Skeletal muscle tissue (tissue), 4 donors: ENCODE measurements around the gene QKI. TPM values are rescaled to one million over a fixed set of nuclear protein-coding genes. Genes with fewer than 3 reads are reported as not detected.

Experiments
- H3K27ac ChIP-seq: one replicate; pipeline ENCODE4 v1.7.0; 2013; ENCODE audit warnings: mild to moderate bottlenecking, low read depth, low read length, inconsistent platforms
- H3K27me3 ChIP-seq, 3 donors: one replicate each; pipeline ENCODE4 v1.7.0; 2013; ENCODE audit warnings: low read length in 3 of 3; ENCODE audit not compliant: control insufficient read depth in 3 of 3, insufficient read depth in 3 of 3
- H3K36me3 ChIP-seq, 3 donors: one replicate each; pipeline ENCODE4 v1.7.0; 2013; ENCODE audit warnings: low read length in 3 of 3; ENCODE audit not compliant: control insufficient read depth in 3 of 3, insufficient read depth in 3 of 3
- H3K4me1 ChIP-seq, 3 donors: one replicate each; pipeline ENCODE4 v1.7.0; 2013; ENCODE audit warnings: low read length in 3 of 3, mild to moderate bottlenecking in 3 of 3; ENCODE audit not compliant: control insufficient read depth in 3 of 3, insufficient read depth in 3 of 3
- H3K4me3 ChIP-seq, 3 donors: one replicate each; pipeline ENCODE4 v1.7.0; 2013; ENCODE audit warnings: low read length in 3 of 3
- H3K9ac ChIP-seq, 3 donors: one replicate each; pipeline ENCODE4 v1.7.0; 2013; ENCODE audit warnings: low read length in 3 of 3, mild to moderate bottlenecking in 3 of 3, moderate library complexity in 2 of 3, low read depth in 1 of 3
- H3K9me3 ChIP-seq, 3 donors: one replicate each; pipeline ENCODE4 v1.7.0; 2013; ENCODE audit warnings: low read length in 3 of 3; ENCODE audit not compliant: control insufficient read depth in 3 of 3
- total RNA-seq: library from RNA; depleted of rRNA; stranded (reverse); fragments of >200 nt; gene quantifications from one replicate; pipeline ENCODE4 v1.2.3, GENCODE V29; 2014
- donor health status: Osteomylitis.

QKI gene
- total RNA-seq, 1 donor from 2014 or later = 274 TPM

DNA sequence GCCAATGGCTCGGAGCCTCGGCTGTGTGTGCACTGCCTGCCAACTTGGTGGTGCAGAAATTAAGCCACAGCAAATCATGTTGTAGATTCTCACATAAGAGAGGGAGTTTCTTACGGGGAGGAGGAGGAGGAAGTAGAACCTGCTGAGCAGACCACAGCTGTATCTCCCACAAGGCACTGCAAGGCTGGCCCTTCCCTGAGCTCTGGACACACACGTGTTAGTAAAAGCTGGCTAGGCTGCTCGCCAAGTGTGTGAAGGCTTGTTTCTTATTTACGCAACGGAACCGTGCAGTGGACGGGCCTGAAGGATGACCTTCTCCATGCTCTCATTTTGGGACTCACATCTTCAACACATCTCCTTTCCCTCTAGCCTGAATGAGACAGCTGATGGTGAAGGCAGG is 15.7 kb upstream of the QKI start:
- Histone ChIP-seq H3K36me3 (no peaks in the 10 kb centered on the region), H3K9me3 (no peaks in the 10 kb centered on the region), H3K4me3 (no peak overlapping the region), H3K27me3 (no peaks in the 10 kb centered on the region), H3K27ac (no peak overlapping the region), H3K9ac (no peak overlapping the region), H3K4me1 (peaks cover 13 to 20% (median 17%) of the 10 kb centered on the region in 3 donors)

DNA sequence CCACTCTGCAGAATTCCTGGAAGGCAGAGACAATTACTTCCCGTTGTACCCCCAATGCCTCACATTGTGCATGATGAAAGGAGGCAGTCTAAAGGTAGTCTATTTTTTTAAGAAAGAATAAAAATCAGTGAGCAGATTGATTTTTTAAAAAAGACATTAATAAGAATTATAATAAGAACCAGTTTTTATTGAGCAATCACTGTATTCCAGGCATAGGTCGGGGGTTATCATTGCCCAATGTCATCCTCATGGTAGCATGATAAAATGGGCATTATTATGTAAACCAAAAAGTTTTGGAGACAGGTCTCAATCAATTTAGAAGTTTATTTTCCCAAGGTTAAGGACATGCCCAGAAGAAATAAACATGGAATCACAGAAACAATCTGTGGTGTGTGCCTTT is 14.0 kb upstream of the QKI start:
- H3K9me3 ChIP-seq = no peaks in the 10 kb centered on the region
- H3K27ac ChIP-seq = no peak overlapping the region
- no peaks in the 10 kb centered on the region for H3K27me3 ChIP-seq
- H3K4me1 ChIP-seq = peaks cover 23 to 31% (median 27%) of the 10 kb centered on the region in 3 donors
- H3K4me3 ChIP-seq = no peak overlapping the region
- H3K9ac ChIP-seq = no peak overlapping the region
- H3K36me3 ChIP-seq = no peaks in the 10 kb centered on the region

DNA sequence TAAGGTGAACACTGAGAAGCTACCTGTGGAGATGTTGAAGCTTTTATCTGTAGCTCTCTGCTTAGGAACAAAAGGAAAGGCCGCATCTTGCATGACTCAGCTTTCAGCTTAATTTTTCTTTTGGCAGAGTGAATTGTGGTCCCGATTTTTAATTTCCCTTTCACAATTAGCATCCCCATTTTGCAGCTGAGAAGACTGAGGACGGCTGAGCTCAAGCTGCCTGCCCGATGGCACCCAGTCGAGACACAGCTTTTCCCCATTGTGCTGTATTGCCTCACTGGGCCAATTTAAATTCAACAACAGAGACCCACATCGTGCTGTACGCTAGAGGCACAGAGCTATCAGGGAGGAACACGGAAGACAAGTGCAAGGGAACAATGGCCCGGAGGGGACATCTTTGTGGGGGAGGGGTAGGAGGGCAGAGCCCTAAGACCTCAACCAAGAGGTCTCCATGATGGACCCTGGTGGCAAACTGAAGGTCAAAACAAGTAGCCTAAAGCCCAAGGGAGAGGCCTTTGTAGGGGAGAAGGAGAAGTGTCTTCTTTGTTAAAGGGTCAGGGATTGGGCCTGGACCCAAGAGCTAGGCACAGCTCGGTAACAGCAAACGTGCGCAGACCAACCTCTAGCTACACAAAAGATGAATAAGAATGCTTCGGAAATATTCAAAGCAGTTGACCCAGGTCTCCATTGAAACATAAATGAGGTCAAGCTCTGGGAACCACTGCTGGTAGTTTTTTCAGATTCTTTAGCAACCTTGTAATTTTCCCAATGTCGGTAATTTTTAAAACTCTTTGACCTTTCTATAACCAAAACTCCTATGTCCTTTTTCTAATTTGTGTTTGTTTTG is 13.3 kb upstream of the QKI start:
- no peak overlapping the region for H3K4me3 ChIP-seq
- no peaks in the 10 kb centered on the region for H3K27me3 ChIP-seq
- H3K9ac ChIP-seq = no peak overlapping the region
- H3K4me1 ChIP-seq = peaks cover 28 to 38% (median 31%) of the 10 kb centered on the region in 3 donors
- H3K9me3 ChIP-seq = no peaks in the 10 kb centered on the region
- no peak overlapping the region for H3K27ac ChIP-seq
- H3K36me3 ChIP-seq = no peaks in the 10 kb centered on the region

DNA sequence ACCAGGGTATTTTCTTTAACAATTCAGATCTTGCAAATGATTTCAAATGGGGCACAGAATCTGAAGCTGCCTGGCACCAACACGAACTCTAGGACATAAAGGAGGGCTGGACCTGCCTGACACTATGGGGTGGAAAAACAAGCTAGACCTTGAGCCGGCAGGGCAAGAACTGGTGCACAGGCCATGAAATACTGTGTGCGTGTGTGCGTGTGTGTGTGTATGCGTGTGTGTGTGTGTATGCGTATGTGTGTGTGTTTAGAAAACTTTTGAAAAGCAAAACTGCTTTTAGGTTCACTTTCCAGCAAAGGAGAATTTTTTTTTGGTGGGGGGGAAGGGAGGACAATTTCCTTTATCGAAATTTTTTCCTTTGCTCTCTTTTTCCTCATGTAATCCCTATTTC is 11.9 kb upstream of the QKI start:
- no peak overlapping the region for H3K27ac ChIP-seq
- no peaks in the 10 kb centered on the region for H3K27me3 ChIP-seq
- no peak overlapping the region for H3K4me3 ChIP-seq
- peaks cover 19 to 34% (median 33%) of the 10 kb centered on the region in 3 donors for H3K4me1 ChIP-seq
- no peaks in the 10 kb centered on the region for H3K9me3 ChIP-seq
- H3K9ac ChIP-seq = no peak overlapping the region
- no peaks in the 10 kb centered on the region for H3K36me3 ChIP-seq

DNA sequence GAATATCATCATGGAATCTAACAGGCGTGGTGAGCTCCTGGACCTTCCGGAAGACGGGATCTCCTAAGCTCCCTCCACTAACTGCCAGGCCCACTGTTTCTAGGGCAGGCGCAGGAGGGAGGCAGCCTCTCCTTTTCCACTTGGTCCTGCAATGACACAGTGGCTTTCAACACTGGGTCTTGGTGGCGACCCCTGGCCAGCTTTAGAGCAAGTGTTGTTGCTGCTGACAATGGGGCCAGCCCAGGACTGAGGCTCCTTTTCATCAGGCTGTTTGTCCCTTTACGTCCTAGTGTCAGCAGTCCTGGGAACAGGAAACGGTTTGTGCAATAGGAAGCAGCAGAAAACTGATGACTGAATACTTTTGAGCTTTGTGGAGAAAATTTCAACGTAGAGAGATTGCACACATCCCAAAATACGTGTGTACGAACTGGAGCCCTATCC is 9.7 kb upstream of the QKI start:
- peak overlapping the region; percentile 84 to 90 (median 85) for H3K9ac ChIP-seq
- H3K36me3 ChIP-seq = no peaks in the 10 kb centered on the region
- H3K4me1 ChIP-seq = peaks cover 19 to 30% (median 26%) of the 10 kb centered on the region in 3 donors
- H3K27me3 ChIP-seq = no peaks in the 10 kb centered on the region
- peak overlapping the region in 1 of 3 donors; percentile 14 for H3K4me3 ChIP-seq
- peak overlapping the region; percentile 93 for H3K27ac ChIP-seq
- no peaks in the 10 kb centered on the region for H3K9me3 ChIP-seq

DNA sequence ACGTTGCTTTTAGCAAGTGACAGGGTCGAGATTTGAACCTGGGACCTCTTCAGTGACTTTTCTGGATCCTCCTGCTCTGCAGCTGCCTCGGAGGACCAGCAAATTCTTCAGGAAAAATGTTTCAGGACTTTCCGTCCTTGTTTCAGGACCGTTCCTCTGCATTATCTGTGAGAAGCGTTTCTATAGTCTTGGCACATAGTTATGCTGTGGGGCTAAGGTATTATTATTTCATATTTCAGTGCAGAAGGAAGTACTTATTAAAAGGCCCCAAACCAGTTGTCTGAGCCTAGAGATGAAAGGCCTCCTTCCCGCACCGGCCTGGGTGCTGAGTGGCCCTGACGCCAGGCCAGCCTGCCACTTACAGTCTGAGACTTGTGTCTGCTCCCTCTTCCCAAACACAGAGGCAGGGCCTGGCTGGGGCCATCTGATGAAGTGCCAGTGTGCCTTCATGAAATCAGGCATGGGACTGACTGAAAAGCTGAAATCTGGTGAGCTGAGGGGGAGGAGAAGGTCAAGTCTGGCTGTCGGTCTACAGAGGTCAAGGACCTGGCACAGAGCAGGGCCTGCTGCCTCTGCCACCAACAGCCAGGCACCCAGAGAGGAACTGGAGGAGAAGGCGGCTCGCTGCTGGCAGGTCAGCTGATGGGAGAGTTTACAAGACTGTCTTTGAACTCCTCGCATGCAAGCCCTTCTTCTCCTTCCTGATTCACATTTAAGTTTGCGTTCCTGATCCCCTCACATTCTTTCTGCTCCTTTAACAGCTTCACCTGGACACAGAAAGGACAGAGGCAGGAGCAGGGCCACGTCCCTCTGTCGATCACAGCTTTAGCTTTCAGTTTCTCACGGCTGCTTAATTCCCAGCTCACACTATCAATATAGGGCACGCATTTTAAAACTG is 8.9 kb upstream of the QKI start:
- H3K9me3 ChIP-seq = no peaks in the 10 kb centered on the region
- peaks cover 19 to 30% (median 26%) of the 10 kb centered on the region in 3 donors for H3K4me1 ChIP-seq
- H3K27ac ChIP-seq = peak overlapping the region; percentile 93
- H3K36me3 ChIP-seq = no peaks in the 10 kb centered on the region
- H3K9ac ChIP-seq = peak overlapping the region; percentile 84 to 90 (median 85)
- peak overlapping the region; percentile 64 to 84 (median 76) for H3K4me3 ChIP-seq
- H3K27me3 ChIP-seq = no peaks in the 10 kb centered on the region

DNA sequence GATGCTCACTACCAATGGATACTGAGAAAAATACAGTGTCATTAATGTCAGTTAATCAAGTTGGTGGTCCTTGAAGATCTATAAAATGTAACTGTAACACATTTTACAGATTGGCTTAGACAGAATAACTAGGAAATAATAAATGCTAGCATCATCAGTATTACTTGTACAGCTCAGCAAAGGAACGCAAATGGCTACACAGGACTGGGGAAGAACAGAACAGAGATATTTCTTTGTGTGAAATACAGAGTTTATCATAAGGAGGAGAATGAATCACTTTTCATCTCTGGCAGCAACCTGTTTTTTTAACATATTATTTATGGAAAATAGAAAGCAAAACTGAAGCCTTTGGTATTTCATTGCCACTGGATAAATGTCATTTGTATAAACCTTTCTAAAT is 8.2 kb upstream of the QKI start:
- H3K36me3 ChIP-seq = no peaks in the 10 kb centered on the region
- peak overlapping the region; percentile 84 to 90 (median 85) for H3K9ac ChIP-seq
- H3K27ac ChIP-seq = peak overlapping the region; percentile 93
- no peaks in the 10 kb centered on the region for H3K9me3 ChIP-seq
- peak overlapping the region; percentile 64 to 84 (median 76) for H3K4me3 ChIP-seq
- peaks cover 19 to 30% (median 28%) of the 10 kb centered on the region in 3 donors for H3K4me1 ChIP-seq
- H3K27me3 ChIP-seq = no peaks in the 10 kb centered on the region

DNA sequence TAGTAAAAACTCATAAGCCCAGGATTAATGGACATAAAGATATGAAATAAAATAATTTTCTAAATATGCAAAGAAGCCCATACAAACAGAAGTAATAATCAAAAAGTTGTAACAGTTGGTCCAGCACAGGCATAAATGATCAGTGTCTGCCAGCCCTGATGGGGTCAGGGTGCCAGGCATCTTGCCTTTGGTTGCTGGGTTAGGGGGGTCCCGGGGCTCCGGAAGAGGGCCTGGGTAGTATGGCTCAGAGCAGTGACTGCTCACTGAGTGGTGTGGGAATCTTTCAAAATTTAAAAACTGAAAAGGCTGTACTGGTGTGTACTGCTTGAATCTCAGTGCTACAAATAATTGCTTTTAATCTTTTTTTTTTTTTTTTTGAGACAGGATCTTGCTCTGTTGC is 7.7 kb upstream of the QKI start:
- H3K9ac ChIP-seq = peak overlapping the region in 2 of 3 donors; percentile 84 to 85
- peak overlapping the region; percentile 93 for H3K27ac ChIP-seq
- H3K9me3 ChIP-seq = no peaks in the 10 kb centered on the region
- no peak overlapping the region for H3K4me3 ChIP-seq
- H3K27me3 ChIP-seq = no peaks in the 10 kb centered on the region
- H3K36me3 ChIP-seq = no peaks in the 10 kb centered on the region
- peaks cover 19 to 30% (median 29%) of the 10 kb centered on the region in 3 donors for H3K4me1 ChIP-seq

DNA sequence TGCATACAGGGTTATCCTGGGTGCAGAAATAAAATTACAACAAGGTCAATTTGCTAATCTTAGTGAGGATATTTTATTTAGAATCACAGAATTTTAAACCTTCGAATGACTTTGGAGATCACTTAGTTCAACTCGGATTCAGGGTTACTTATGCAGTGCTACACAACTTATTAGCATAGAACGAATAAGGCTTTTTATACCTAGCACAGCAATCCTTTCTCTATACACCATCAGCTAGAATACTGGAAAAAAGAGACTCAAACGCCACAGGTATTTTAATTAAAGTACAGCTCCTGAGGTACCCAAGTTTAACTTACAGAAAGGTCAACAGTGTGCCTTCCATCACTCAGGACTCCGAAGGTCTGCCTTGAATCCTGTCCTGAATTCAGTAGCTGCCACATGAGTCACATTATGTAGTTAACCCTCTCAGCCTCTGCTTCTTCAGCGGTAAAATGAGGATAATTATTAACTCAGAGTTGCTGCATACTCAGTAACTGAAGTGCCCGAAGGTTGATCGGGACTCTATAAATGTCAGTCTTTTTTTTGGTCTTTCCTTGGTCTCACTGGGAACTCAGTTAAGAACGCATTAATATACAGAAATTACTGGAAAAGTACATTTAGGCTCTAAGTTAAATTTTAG is 6.0 kb upstream of the QKI start:
- Histone ChIP-seq H3K27me3 (no peaks in the 10 kb centered on the region), H3K4me1 (peaks cover 23 to 31% (median 29%) of the 10 kb centered on the region in 3 donors), H3K9me3 (no peaks in the 10 kb centered on the region), H3K36me3 (no peaks in the 10 kb centered on the region), H3K4me3 (no peak overlapping the region), H3K9ac (no peak overlapping the region), H3K27ac (no peak overlapping the region)
